Activated CD4-positive, alpha-beta T cell treated with anti-CD3 and anti-CD28 coated beads, Interleukin-2, amount 50 U/mL, for 24 hours (primary cell): ENCODE results near the gene GRM6.
A peak's percentile ranks its signal among the peaks of the same experiment; 100 is the strongest.

Experiments used
- DNase-seq, 2 donors: peaks; one replicate each; pipeline ENCODE4 v3.0.0-alpha.2; 2020; ENCODE audit warnings: low read depth in 1 of 2, low spot score in 1 of 2

The GRM6 gene

GRCh38 chr5:178994580-178995340 lies at the start of gene GRM6:
Gene GRM6 (minus strand): TSS chr5:178995320. CDS start chr5:178994944, 376 bp downstream.
- no peak for DNase-seq

- DNase-seq = no peak
These were observed 49.6 kb upstream of the GRM6 start for GRCh38 chr5:179044765-179045164.

- DNase-seq = no peak
These were observed 38.0 kb upstream of the GRM6 start for GRCh38 chr5:179033004-179033580.

- DNase-seq = peak; percentile 87 to 92
These were observed 28.5 kb upstream of the GRM6 start, which contains the start of gene ZNF879 for GRCh38 chr5:179023528-179024189. Gene ZNF879 (plus strand): TSS chr5:179023804. CDS start chr5:179025005, 1,201 bp downstream.

- DNase-seq = no peak
These were observed 13.5 kb upstream of the GRM6 start for GRCh38 chr5:179008667-179009066.

- DNase-seq = no peak
These were observed 11.4 kb upstream of the GRM6 start for GRCh38 chr5:179006564-179006963.

GRCh38 chr5:178998441-178998840 lies 3.3 kb upstream of the GRM6 start:
- DNase-seq = no peak

- DNase-seq = no peak
These were observed 2.1 kb upstream of the GRM6 start for GRCh38 chr5:178997191-178997590.

GRCh38 chr5:178996156-178996555 lies 1.0 kb upstream of the GRM6 start:
- DNase-seq = no peak

GRCh38 chr5:178995341-178995690 lies 196 bp upstream of the GRM6 start:
- no peak for DNase-seq

GRCh38 chr5:178993955-178994579 lies 1.1 kb downstream of the GRM6 start:
- DNase-seq = no peak

- DNase-seq = no peak
These were observed 1.8 kb downstream of the GRM6 start for GRCh38 chr5:178993236-178993765.

GRCh38 chr5:178992291-178992895 lies 2.7 kb downstream of the GRM6 start:
- no peak for DNase-seq

- no peak for DNase-seq
These were observed 3.7 kb downstream of the GRM6 start for GRCh38 chr5:178991190-178992145.

- no peak for DNase-seq
These were observed 4.6 kb downstream of the GRM6 start for GRCh38 chr5:178990491-178990890.

- no peak for DNase-seq
These were observed 5.8 kb downstream of the GRM6 start for GRCh38 chr5:178989311-178989710.

GRCh38 chr5:178988436-178989220 lies 6.5 kb downstream of the GRM6 start:
- no peak for DNase-seq

- DNase-seq = no peak
These were observed 8.7 kb downstream of the GRM6 start for GRCh38 chr5:178986326-178986960.
